Left ventricle myocardium inferior (tissue), 1 donor: ENCODE results near the gene CD81. TPM values are rescaled to one million over a fixed set of nuclear protein-coding genes. Genes with fewer than 3 reads are reported as not detected.

Experiments
- DNase-seq: peaks from one replicate; pipeline ENCODE4 v3.0.0-alpha.2; 2020
- H3K27ac ChIP-seq: fragments of 200-600 bp; replicated peaks from 2 replicates; pipeline ENCODE4 v1.8.0; 2021
- H3K27me3 ChIP-seq: fragments of 200-600 bp; 2 replicates; pipeline ENCODE4 v1.8.0; 2021; ENCODE audit warnings: low read depth
- H3K36me3 ChIP-seq: fragments of 200-600 bp; 2 replicates; pipeline ENCODE4 v1.8.0; 2021
- H3K4me1 ChIP-seq: fragments of 200-600 bp; 2 replicates; pipeline ENCODE4 v1.8.0; 2021
- H3K4me3 ChIP-seq: fragments of 200-600 bp; 2 replicates; pipeline ENCODE4 v1.8.0; 2021; ENCODE audit warnings: mild to moderate bottlenecking, moderate library complexity
- H3K9me3 ChIP-seq: fragments of 200-600 bp; replicated peaks from 2 replicates; pipeline ENCODE4 v1.8.0; 2021
- intact Hi-C: fragments of 100-400 bp; cut with micrococcal nuclease; formaldehyde crosslinking; loops from one replicate; pipeline ENCODE4 v1.11.0; 2022
- total RNA-seq: library from RNA; stranded (reverse); fragmentation: NEBNext Ultra II Directional; extraction: Animal tissue kit (Norgen Biotek cat#: 25700); gene quantifications from one replicate; pipeline ENCODE4 v1.2.1, GENCODE V29; 2021
- TF ChIP-seq, protein P1 (sequence below): fragments of 200-600 bp; IDR thresholded peaks from 2 replicates; pipeline ENCODE4 v1.8.0; 2021; ENCODE audit warnings: antibody characterized with exemption, mild to moderate bottlenecking, borderline replicate concordance
- donor health status: DM: no; HTN: yes; CAD: no; lungs with severe emphysema.

CD81 gene
- total RNA-seq, 1 donor from 2014 or later: 412 TPM

DNA sequence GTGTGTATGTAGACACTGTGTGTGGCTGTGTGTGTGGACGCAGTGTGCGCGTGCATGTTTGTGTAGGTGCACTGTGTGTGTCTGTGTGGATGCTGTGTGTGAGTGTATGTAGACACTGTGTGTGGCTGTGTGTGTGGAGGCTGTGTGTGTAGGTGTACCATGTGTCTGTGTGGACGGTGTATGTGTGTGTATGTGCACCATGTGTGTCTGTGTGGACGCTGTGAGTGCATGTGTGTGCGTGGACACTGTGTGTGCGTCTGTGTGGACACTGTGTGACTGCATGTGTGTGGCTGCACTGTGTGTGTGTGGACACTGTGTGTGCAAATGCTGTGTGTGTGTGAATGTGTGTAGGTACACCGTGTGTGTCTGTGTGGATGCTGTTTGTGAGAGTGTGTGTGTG, 56.9 kb downstream of the CD81 start:
- TF ChIP-seq, protein P1, sequence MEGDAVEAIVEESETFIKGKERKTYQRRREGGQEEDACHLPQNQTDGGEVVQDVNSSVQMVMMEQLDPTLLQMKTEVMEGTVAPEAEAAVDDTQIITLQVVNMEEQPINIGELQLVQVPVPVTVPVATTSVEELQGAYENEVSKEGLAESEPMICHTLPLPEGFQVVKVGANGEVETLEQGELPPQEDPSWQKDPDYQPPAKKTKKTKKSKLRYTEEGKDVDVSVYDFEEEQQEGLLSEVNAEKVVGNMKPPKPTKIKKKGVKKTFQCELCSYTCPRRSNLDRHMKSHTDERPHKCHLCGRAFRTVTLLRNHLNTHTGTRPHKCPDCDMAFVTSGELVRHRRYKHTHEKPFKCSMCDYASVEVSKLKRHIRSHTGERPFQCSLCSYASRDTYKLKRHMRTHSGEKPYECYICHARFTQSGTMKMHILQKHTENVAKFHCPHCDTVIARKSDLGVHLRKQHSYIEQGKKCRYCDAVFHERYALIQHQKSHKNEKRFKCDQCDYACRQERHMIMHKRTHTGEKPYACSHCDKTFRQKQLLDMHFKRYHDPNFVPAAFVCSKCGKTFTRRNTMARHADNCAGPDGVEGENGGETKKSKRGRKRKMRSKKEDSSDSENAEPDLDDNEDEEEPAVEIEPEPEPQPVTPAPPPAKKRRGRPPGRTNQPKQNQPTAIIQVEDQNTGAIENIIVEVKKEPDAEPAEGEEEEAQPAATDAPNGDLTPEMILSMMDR: no peak
- intact Hi-C loops: no loop called here
- DNase-seq: peak; percentile 4

GRCh38 chr11:2434506-2435255, 57.6 kb downstream of the CD81 start:
- peaks cover 11% of the 10 kb centered on the region for H3K9me3 ChIP-seq
- no peak overlapping the region for H3K4me3 ChIP-seq
- no peak overlapping the region for H3K27ac ChIP-seq
- no peaks in the 10 kb centered on the region for H3K4me1 ChIP-seq
- no peak for DNase-seq
- H3K27me3 ChIP-seq: peaks cover 14% of the 10 kb centered on the region
- H3K36me3 ChIP-seq: no peaks in the 10 kb centered on the region
- TF ChIP-seq, protein P1: no peak
- intact Hi-C loops: no loop called here

More for the DNA sequence above, 56.9 kb downstream of the CD81 start:
- no peaks in the 10 kb centered on the region for H3K36me3 ChIP-seq
- peaks cover 6% of the 10 kb centered on the region for H3K9me3 ChIP-seq
- H3K27me3 ChIP-seq: peaks cover 14% of the 10 kb centered on the region
- H3K27ac ChIP-seq: no peak overlapping the region
- no peak overlapping the region for H3K4me3 ChIP-seq
- no peaks in the 10 kb centered on the region for H3K4me1 ChIP-seq

GRCh38 chr11:2435288-2436012, 58.3 kb downstream of the CD81 start:
- intact Hi-C loops: no loop called here
- Histone ChIP-seq H3K27ac (no peak overlapping the region), H3K4me3 (no peak overlapping the region), H3K4me1 (no peaks in the 10 kb centered on the region), H3K27me3 (peaks cover 14% of the 10 kb centered on the region), H3K36me3 (no peaks in the 10 kb centered on the region), H3K9me3 (peaks cover 16% of the 10 kb centered on the region)
- TF ChIP-seq, protein P1: no peak
- DNase-seq: no peak

DNA sequence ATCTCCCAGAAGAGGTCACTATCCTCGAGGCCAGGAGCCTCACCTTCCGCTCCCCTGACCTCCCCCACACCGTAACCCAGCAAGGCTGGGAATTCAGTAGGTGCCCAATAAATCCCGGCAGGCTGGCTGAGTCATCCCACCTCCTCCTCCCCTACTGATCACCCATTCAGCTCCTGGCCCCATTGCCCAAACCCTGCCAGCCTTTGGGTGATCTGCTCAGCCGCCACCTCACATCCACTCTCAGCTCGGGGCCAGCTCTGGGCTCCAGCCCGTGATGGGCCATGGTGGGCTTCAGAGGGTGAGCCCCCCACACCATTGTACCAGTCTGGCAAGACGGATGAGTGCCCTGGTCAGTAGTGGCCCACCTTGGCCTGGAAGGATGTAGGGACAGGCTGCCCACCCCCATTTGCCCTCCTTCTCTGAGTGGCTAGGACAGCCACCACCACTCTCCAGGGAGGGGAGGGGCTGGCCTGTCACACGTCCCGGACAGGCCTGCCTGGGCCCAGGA, 59.0 kb downstream of the CD81 start:
- H3K9me3 ChIP-seq: peaks cover 16% of the 10 kb centered on the region
- no peaks in the 10 kb centered on the region for H3K4me1 ChIP-seq
- H3K27me3 ChIP-seq: peaks cover 18% of the 10 kb centered on the region
- H3K27ac ChIP-seq: no peak overlapping the region
- no peak overlapping the region for H3K4me3 ChIP-seq
- no peak for DNase-seq
- H3K36me3 ChIP-seq: no peaks in the 10 kb centered on the region
- TF ChIP-seq, protein P1: no peak
- intact Hi-C loops: no loop called here

- Histone ChIP-seq H3K27ac (no peak overlapping the region), H3K36me3 (no peaks in the 10 kb centered on the region), H3K27me3 (peaks cover 18% of the 10 kb centered on the region), H3K4me1 (no peaks in the 10 kb centered on the region), H3K9me3 (peaks cover 16% of the 10 kb centered on the region), H3K4me3 (no peak overlapping the region)
- intact Hi-C loops: no loop called here
- TF ChIP-seq, protein P1: no peak
- DNase-seq: peak; percentile 9
Observed at GRCh38 chr11:2436521-2437031, 59.5 kb downstream of the CD81 start.
